Endothelial cell of umbilical vein (primary cell): ENCODE measurements around the gene TNIK. TPM values are rescaled to one million over a fixed set of nuclear protein-coding genes. Genes with fewer than 3 reads are reported as not detected.

ENCODE experiments used
- Bru-seq: library from RNA; stranded (reverse); fragments of 400-500 nt; gene quantifications from one replicate; lab custom pipeline; 2021; lab: Mats Ljungman, UMichigan
- BruChase-seq, 2 experiments: library from RNA; stranded (reverse); fragments of 400-500 nt; gene quantifications; one replicate each; lab custom pipeline; 2021; lab: Mats Ljungman, UMichigan
- BruUV-seq: library from RNA; stranded (reverse); fragments of 400-500 nt; replicated peaks from 2 replicates; lab custom pipeline; 2021; lab: Mats Ljungman, UMichigan
- CTCF ChIA-PET: fragments of 300-600, 350-600 bp; sonication (Branson Sonifier 250); formaldehyde crosslinking; loops from one replicate; lab custom pipeline; 2021; ENCODE audit warnings: antibody characterized with exemption, inconsistent platforms; lab: Charles Lee
- POLR2A ChIA-PET: fragments of 300-600, 350-600 bp; sonication (Branson Sonifier 250); formaldehyde crosslinking; loops from one replicate; lab custom pipeline; 2021; ENCODE audit warnings: antibody characterized with exemption, inconsistent platforms; lab: Charles Lee
- DNase-seq: peaks from one replicate; pipeline ENCODE4 v3.0.0-alpha.2; 2011; ENCODE audit warnings: low read depth, low spot score
- FAIRE-seq: peaks from 2 replicates; lab custom pipeline; 2011; peaks lifted over from hg19 to GRCh38; lab: Jason Lieb, UNC
- H2AFZ ChIP-seq: 2 replicates; pipeline ENCODE4 v1.6.0; 2012; ENCODE audit warnings: low read depth, low read length, control low read depth, inconsistent platforms
- H3K27ac ChIP-seq: 2 replicates; pipeline ENCODE4 v1.5.1; 2011; ENCODE audit warnings: low read depth, mild to moderate bottlenecking, control low read depth, low read length, moderate library complexity; ENCODE audit not compliant: insufficient read depth
- H3K27me3 ChIP-seq, 2 experiments: 2 replicates each; pipeline versions ENCODE4 v1.6.0 to v1.6.1; 2011; ENCODE audit warnings: low read length in 2 of 2, mixed read lengths in 1 of 2; ENCODE audit not compliant: control insufficient read depth in 2 of 2, insufficient read depth in 2 of 2
- H3K36me3 ChIP-seq, 2 experiments: 2 replicates in 1 of 2; 3 replicates in 1 of 2; pipeline ENCODE4 v1.5.1; 2011; ENCODE audit warnings: low read length in 2 of 2, mild to moderate bottlenecking in 1 of 2, moderate library complexity in 1 of 2; ENCODE audit not compliant: control insufficient read depth in 2 of 2, insufficient read depth in 2 of 2; ENCODE audit errors: extremely low read depth in 1 of 2
- H3K4me1 ChIP-seq: 3 replicates; pipeline ENCODE4 v1.5.1; 2011; ENCODE audit warnings: mild to moderate bottlenecking, low read length; ENCODE audit not compliant: control insufficient read depth, insufficient read depth; ENCODE audit errors: extremely low read depth
- H3K4me2 ChIP-seq: 2 replicates; pipeline ENCODE4 v1.6.1; 2011; ENCODE audit warnings: low read length, control low read depth, mixed read lengths; ENCODE audit not compliant: insufficient read depth
- H3K4me3 ChIP-seq, 3 experiments: fragments of 200-600 bp in 1 of 3; sonication (generic), shearing (Covaris generic) in 1 of 3; replicated peaks in 1 of 3; 2 replicates each; pipeline ENCODE4 v1.5.1; 2011 to 2016; ENCODE audit warnings: control low read depth in 3 of 3, low read length in 3 of 3, mild to moderate bottlenecking in 2 of 3, inconsistent platforms in 1 of 3, low read depth in 1 of 3, moderate library complexity in 1 of 3; ENCODE audit not compliant: insufficient read depth in 1 of 3
- H3K79me2 ChIP-seq: 2 replicates; pipeline ENCODE4 v1.6.0; 2012; ENCODE audit warnings: low read length, inconsistent platforms; ENCODE audit not compliant: control insufficient read depth, insufficient read depth
- H3K9ac ChIP-seq: replicated peaks from 2 replicates; pipeline ENCODE3; 2011; ENCODE audit warnings: low read length, control low read depth; ENCODE audit not compliant: insufficient read depth; ENCODE audit errors: extremely low read depth
- H3K9me1 ChIP-seq: replicated peaks from 3 replicates; pipeline ENCODE4 v1.6.0; 2011; ENCODE audit warnings: mild to moderate bottlenecking, low read length; ENCODE audit not compliant: control insufficient read depth, insufficient read depth; ENCODE audit errors: extremely low read depth
- H3K9me3 ChIP-seq: replicated peaks from 2 replicates; pipeline ENCODE4 v1.5.1; 2012; ENCODE audit warnings: low read length, inconsistent platforms; ENCODE audit not compliant: control insufficient read depth, insufficient read depth
- H4K20me1 ChIP-seq: replicated peaks from 2 replicates; pipeline ENCODE3; 2011; ENCODE audit warnings: mild to moderate bottlenecking, low read length; ENCODE audit not compliant: control insufficient read depth, insufficient read depth; ENCODE audit errors: extremely low read depth
- EZH2 ChIP-seq: IDR thresholded peaks from 2 replicates; pipeline ENCODE4 v1.6.1; 2012; ENCODE audit warnings: borderline replicate concordance, low read depth, mild to moderate bottlenecking, moderate library complexity, low read length, inconsistent platforms; ENCODE audit not compliant: severe bottlenecking
- FOS ChIP-seq: IDR thresholded peaks from 2 replicates; pipeline ENCODE4 v1.6.1; 2011; ENCODE audit warnings: mild to moderate bottlenecking, low read length, moderate library complexity, borderline replicate concordance; ENCODE audit not compliant: insufficient read depth
- GATA2 ChIP-seq: IDR thresholded peaks from 2 replicates; pipeline ENCODE4 v1.7.0; 2011; ENCODE audit warnings: low read depth, mild to moderate bottlenecking, moderate library complexity, mixed read lengths, low read length; ENCODE audit not compliant: insufficient read length, insufficient read depth
- JUN ChIP-seq: IDR thresholded peaks from 2 replicates; pipeline ENCODE4 v1.6.1; 2011; ENCODE audit warnings: borderline replicate concordance, low read depth; ENCODE audit not compliant: insufficient read length, insufficient read depth
- MYC ChIP-seq: IDR thresholded peaks from one replicate; pipeline ENCODE4 v1.6.1; 2011; ENCODE audit warnings: mild to moderate bottlenecking, low read depth, low read length
- POLR2A ChIP-seq: IDR thresholded peaks from 2 replicates; pipeline ENCODE4 v1.6.1; 2012; ENCODE audit warnings: low read depth, mild to moderate bottlenecking, control low read depth, low read length
- POLR2AphosphoS5 ChIP-seq: IDR thresholded peaks from 2 replicates; pipeline ENCODE4 v1.6.1; 2012; ENCODE audit warnings: low read depth, mild to moderate bottlenecking, control low read depth, low read length, moderate library complexity; ENCODE audit not compliant: insufficient read depth
- dilution Hi-C: fragments of 300-500 bp; cut with MboI; formaldehyde crosslinking; loops from one replicate; pipeline ENCODE4 v1.15.0; 2019; ENCODE audit warnings: low sequenced_read_pairs; ENCODE audit not compliant: extremely low pct_ligation_motif_present
- intact Hi-C: fragments of 100-400 bp; cut with micrococcal nuclease; formaldehyde crosslinking; loops from one replicate; pipeline ENCODE4 v1.10.0; 2022
- long read RNA-seq: library from polyadenylated mRNA; stranded (forward); transcript quantifications from one replicate; pipeline ENCODE4 v2.0.0, GENCODE V29; 2021
- polyA minus RNA-seq, 3 experiments: library from RNA; depleted of rRNA, polyadenylated mRNA; stranded (reverse); fragments of >200 nt; gene quantifications; 1 replicate in 1 of 3; 2 replicates in 2 of 3; pipeline ENCODE4 v1.2.3, GENCODE V29; 2011
- polyA plus RNA-seq, 4 experiments: library from polyadenylated mRNA; depleted of rRNA in 3 of 4; stranded (reverse) in 3 of 4; unstranded in 1 of 4; fragments of >200 nt; gene quantifications; 2 replicates each; pipeline versions ENCODE4 v1.2.1 to v1.2.3, GENCODE V29; 2011 to 2012; ENCODE audit warnings: missing spikeins in 1 of 4
- total RNA-seq: library from RNA; stranded (reverse); gene quantifications from 2 replicates; pipeline ENCODE4 v1.2.3, GENCODE V29; 2021
- TF ChIP-seq, protein P1 (sequence below): IDR thresholded peaks from 2 replicates; pipeline ENCODE4 v1.6.1; 2011; ENCODE audit not compliant: insufficient read depth, insufficient read length
- TF ChIP-seq, protein P2 (sequence below), 2 donors: IDR thresholded peaks; 1 replicate in 1 of 2; 2 replicates in 1 of 2; pipeline ENCODE4 v1.5.1; 2011; ENCODE audit warnings: low read length in 2 of 2, mild to moderate bottlenecking in 2 of 2, moderate library complexity in 2 of 2, control low read depth in 1 of 2, inconsistent platforms in 1 of 2, low read depth in 1 of 2; ENCODE audit not compliant: insufficient read depth in 1 of 2; ENCODE audit errors: extremely low read depth in 1 of 2

The TNIK gene
- 29.6 and 39.7 TPM in 2 replicates for total RNA-seq
- 8.4 and 10.9 TPM in 2 replicates for polyA plus RNA-seq
- 13.1 and 16.0 TPM in 2 replicates for polyA plus RNA-seq (2011; cell fraction: cytosol; rRNA removed)
- 47.2 and 66.5 TPM in 2 replicates for polyA plus RNA-seq (2011; cell fraction: nucleus; rRNA removed)
- polyA plus RNA-seq (2012): 28.6 and 47.4 TPM in 2 replicates
- polyA minus RNA-seq: 47.3 and 56.8 TPM in 2 replicates
- polyA minus RNA-seq (2011; cell fraction: cytosol; rRNA and poly(A)+ RNA removed): 0.41 TPM
- 96.8 and 159 TPM in 2 replicates for polyA minus RNA-seq (2011; cell fraction: nucleus; rRNA and poly(A)+ RNA removed)
- Bru-seq, nascent RNA: percentile 91 among the genes with signal in this experiment
- BruChase-seq, experiment 1, labeled RNA remaining after a 6-hour chase: percentile 60 among the genes with signal in this experiment
- percentile 62 among the genes with signal in this experiment for BruChase-seq, experiment 2, labeled RNA remaining after a 2-hour chase
- long read RNA-seq, partial matches to known transcripts: 8 of 15 reads
- long read RNA-seq, other reads (novel, unspliced or antisense): 3 of 15 reads

DNA sequence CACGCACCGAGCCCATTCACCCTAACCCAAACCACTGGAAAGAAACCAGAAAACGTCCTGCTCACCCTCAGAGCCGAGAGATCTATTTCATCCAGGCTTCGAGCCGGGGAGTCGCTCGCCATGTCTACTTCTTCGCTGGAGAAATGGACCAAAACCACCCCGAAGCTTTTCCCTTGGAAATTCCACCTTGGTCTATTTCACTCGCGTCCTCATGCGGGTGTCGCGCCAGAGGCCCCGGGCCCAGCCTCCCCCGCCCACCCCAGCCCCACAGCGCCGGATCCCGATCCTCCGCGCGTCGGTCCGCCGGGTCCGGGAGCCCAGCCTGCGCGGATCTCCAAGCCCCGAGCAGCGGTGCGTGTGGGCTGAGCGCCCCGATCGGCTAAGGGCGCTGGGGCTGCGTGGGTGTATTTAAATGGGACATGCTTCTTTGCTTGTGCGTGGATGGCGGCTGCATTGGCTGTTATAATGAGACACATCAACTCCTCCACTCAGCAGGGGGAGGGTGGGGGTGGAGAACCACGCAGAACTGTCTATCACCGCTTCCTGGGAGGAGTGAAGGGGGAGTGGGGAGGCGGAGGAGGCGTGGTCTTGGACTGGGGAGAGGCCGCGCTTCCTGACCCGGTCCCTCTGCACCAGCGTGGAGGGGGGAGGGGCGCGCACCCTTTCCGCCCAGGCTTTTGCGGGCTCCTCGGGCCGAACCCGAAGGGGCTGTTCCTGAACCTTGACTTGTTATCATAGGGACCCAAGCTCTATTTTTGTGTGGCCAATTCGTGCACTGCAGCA is at the start of gene TNIK:
Gene TNIK (minus strand): TSS at position 464 of the 783 bp plus-strand sequence. CDS start 342 bp downstream, at position 122.
- H3K36me3 ChIP-seq: no peaks in the 10 kb centered on the region
- DNase-seq (peak; percentile 91), FAIRE-seq (peak; percentile 89)
- peak within 1 kb of the TSS; percentile 96 for H3K4me2 ChIP-seq
- BruUV-seq: no TSS peak
- H3K79me2 ChIP-seq: peaks cover 47% of the 10 kb centered on the region
- H3K27ac ChIP-seq: peak within 1 kb of the TSS; percentile 38
- ChIA-PET CTCF (interaction anchor here (0.7 to 3.6 kb wide), 15 partner anchors 12 to 409 kb away, joined by 3 to 27 read pairs (median 4); no protein-coding TSS in a partner anchor), POLR2A (no interaction called here)
- intact Hi-C loops: loop anchor here (1.0 to 10.0 kb wide), 12 partner anchors 65 to 495 kb away; no protein-coding TSS in a partner anchor
- H4K20me1 ChIP-seq: no peaks in the 10 kb centered on the region
- dilution Hi-C loops: no loop called here
- no peaks in the 10 kb centered on the region for H3K9me3 ChIP-seq
- no peaks in the 10 kb centered on the region for H3K27me3 ChIP-seq
- H3K4me1 ChIP-seq: peaks cover 25% of the 10 kb centered on the region
- peak within 1 kb of the TSS; percentile 51 for H3K9ac ChIP-seq
- peak within 1 kb of the TSS; percentile 87 for H2AFZ ChIP-seq
- H3K9me1 ChIP-seq: no peaks in the 10 kb centered on the region
- TF ChIP-seq, protein P1, sequence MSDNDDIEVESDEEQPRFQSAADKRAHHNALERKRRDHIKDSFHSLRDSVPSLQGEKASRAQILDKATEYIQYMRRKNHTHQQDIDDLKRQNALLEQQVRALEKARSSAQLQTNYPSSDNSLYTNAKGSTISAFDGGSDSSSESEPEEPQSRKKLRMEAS: no peak
- TF ChIP-seq EZH2: no peak
- peak; percentile 59 for TF ChIP-seq POLR2A
- no peak for TF ChIP-seq FOS
- peak; percentile 6 for TF ChIP-seq MYC
- no peak for TF ChIP-seq GATA2
- TF ChIP-seq POLR2AphosphoS5: peak; percentile 22
- TF ChIP-seq JUN: no peak
- TF ChIP-seq, protein P2, sequence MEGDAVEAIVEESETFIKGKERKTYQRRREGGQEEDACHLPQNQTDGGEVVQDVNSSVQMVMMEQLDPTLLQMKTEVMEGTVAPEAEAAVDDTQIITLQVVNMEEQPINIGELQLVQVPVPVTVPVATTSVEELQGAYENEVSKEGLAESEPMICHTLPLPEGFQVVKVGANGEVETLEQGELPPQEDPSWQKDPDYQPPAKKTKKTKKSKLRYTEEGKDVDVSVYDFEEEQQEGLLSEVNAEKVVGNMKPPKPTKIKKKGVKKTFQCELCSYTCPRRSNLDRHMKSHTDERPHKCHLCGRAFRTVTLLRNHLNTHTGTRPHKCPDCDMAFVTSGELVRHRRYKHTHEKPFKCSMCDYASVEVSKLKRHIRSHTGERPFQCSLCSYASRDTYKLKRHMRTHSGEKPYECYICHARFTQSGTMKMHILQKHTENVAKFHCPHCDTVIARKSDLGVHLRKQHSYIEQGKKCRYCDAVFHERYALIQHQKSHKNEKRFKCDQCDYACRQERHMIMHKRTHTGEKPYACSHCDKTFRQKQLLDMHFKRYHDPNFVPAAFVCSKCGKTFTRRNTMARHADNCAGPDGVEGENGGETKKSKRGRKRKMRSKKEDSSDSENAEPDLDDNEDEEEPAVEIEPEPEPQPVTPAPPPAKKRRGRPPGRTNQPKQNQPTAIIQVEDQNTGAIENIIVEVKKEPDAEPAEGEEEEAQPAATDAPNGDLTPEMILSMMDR (IDR thresholded peaks at IDR 0.05; ENCODE audit: extremely low read depth in 1 of 2, insufficient read depth in 1 of 2, low read depth in 1 of 2, low read length in 2 of 2): peak; percentile 6 to 28
- H3K4me3 ChIP-seq: peak within 1 kb of the TSS; percentile 74 to 91 (median 89)
